ENCODE measurements around the gene TRIM77.
"Not testable (repeated sequence)": the region's sequence is repeated elsewhere in the genome, so short reads cannot be mapped to it uniquely, and the experiment has no call there.

DNA sequence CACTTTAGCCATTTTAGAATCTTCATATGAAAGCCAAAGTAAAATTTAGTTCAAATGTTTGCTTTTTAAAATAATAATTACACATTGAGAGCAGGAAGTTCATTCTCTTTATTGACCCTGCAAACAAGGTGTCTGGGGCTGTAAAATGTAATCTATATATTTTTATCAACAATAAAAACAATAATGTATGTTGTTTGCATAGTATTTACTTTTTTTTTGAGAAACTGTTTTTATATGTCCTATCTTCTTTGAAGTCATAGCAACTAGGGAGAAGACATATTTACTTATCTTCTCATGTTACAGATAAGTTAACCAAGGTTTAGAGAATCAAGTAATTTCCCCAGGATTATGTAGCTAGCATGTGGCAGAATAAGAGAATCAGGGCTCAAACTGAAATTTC lies 37.6 kb upstream of the TRIM77 start:
- TF ChIP-seq, protein P1, sequence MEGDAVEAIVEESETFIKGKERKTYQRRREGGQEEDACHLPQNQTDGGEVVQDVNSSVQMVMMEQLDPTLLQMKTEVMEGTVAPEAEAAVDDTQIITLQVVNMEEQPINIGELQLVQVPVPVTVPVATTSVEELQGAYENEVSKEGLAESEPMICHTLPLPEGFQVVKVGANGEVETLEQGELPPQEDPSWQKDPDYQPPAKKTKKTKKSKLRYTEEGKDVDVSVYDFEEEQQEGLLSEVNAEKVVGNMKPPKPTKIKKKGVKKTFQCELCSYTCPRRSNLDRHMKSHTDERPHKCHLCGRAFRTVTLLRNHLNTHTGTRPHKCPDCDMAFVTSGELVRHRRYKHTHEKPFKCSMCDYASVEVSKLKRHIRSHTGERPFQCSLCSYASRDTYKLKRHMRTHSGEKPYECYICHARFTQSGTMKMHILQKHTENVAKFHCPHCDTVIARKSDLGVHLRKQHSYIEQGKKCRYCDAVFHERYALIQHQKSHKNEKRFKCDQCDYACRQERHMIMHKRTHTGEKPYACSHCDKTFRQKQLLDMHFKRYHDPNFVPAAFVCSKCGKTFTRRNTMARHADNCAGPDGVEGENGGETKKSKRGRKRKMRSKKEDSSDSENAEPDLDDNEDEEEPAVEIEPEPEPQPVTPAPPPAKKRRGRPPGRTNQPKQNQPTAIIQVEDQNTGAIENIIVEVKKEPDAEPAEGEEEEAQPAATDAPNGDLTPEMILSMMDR (IDR thresholded peaks at IDR 0.05) = not testable (repeated sequence)
- TF ChIP-seq, protein P2, sequence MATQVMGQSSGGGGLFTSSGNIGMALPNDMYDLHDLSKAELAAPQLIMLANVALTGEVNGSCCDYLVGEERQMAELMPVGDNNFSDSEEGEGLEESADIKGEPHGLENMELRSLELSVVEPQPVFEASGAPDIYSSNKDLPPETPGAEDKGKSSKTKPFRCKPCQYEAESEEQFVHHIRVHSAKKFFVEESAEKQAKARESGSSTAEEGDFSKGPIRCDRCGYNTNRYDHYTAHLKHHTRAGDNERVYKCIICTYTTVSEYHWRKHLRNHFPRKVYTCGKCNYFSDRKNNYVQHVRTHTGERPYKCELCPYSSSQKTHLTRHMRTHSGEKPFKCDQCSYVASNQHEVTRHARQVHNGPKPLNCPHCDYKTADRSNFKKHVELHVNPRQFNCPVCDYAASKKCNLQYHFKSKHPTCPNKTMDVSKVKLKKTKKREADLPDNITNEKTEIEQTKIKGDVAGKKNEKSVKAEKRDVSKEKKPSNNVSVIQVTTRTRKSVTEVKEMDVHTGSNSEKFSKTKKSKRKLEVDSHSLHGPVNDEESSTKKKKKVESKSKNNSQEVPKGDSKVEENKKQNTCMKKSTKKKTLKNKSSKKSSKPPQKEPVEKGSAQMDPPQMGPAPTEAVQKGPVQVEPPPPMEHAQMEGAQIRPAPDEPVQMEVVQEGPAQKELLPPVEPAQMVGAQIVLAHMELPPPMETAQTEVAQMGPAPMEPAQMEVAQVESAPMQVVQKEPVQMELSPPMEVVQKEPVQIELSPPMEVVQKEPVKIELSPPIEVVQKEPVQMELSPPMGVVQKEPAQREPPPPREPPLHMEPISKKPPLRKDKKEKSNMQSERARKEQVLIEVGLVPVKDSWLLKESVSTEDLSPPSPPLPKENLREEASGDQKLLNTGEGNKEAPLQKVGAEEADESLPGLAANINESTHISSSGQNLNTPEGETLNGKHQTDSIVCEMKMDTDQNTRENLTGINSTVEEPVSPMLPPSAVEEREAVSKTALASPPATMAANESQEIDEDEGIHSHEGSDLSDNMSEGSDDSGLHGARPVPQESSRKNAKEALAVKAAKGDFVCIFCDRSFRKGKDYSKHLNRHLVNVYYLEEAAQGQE (IDR thresholded peaks at IDR 0.05; ENCODE audit: insufficient read depth in 1 of 2, low read depth in 2 of 2, low read length in 1 of 2) = not testable (repeated sequence)
- TF ChIP-seq POLR2AphosphoS5 (IDR thresholded peaks at IDR 0.05; ENCODE audit: low read depth, low read length); SIN3A (IDR thresholded peaks at IDR 0.05; ENCODE audit: borderline replicate concordance, insufficient read depth, low read depth, low read length); TCF7L2 (IDR thresholded peaks at IDR 0.05; ENCODE audit: low read depth, low read length): not testable (repeated sequence)
